Measurements from ENCODE around the gene PLXNA4. TPM values are rescaled to one million over a fixed set of nuclear protein-coding genes. Genes with fewer than 3 reads are reported as not detected.

The PLXNA4 gene
- total RNA-seq, 1 experiment from 2014 or later, result not detected

- DNase-seq (ENCODE audit: low spot score), result no peak
Measured at GRCh38 chr7:132354527-132354926, 221.7 kb downstream of the PLXNA4 start.

GRCh38 chr7:132353936-132354335, 222.3 kb downstream of the PLXNA4 start:
- DNase-seq (ENCODE audit: low spot score), result no peak

GRCh38 chr7:132352800-132353199, 223.5 kb downstream of the PLXNA4 start:
- DNase-seq (ENCODE audit: low spot score), result no peak

- no peak for DNase-seq (ENCODE audit: low spot score)
Measured at GRCh38 chr7:132351954-132352499, 224.2 kb downstream of the PLXNA4 start.

- no peak for DNase-seq (ENCODE audit: low spot score)
Measured at GRCh38 chr7:132350741-132351140, 225.5 kb downstream of the PLXNA4 start.

- DNase-seq (ENCODE audit: low spot score), result no peak
Measured at GRCh38 chr7:132349075-132349474, 227.2 kb downstream of the PLXNA4 start.

- DNase-seq (ENCODE audit: low spot score), result no peak
Measured at GRCh38 chr7:132348341-132348740, 227.9 kb downstream of the PLXNA4 start.

GRCh38 chr7:132347858-132348257, 228.4 kb downstream of the PLXNA4 start:
- DNase-seq (ENCODE audit: low spot score), result no peak

GRCh38 chr7:132347123-132347522, 229.1 kb downstream of the PLXNA4 start:
- no peak for DNase-seq (ENCODE audit: low spot score)

GRCh38 chr7:132345543-132346129, 230.6 kb downstream of the PLXNA4 start:
- DNase-seq (ENCODE audit: low spot score), result no peak

GRCh38 chr7:132345030-132345429, 231.2 kb downstream of the PLXNA4 start:
- DNase-seq (ENCODE audit: low spot score), result no peak

- no peak for DNase-seq (ENCODE audit: low spot score)
Measured at GRCh38 chr7:132343199-132343598, 233.1 kb downstream of the PLXNA4 start.

- DNase-seq (ENCODE audit: low spot score), result no peak
Measured at GRCh38 chr7:132337450-132338080, 238.7 kb downstream of the PLXNA4 start.

GRCh38 chr7:132336797-132337196, 239.5 kb downstream of the PLXNA4 start:
- DNase-seq (ENCODE audit: low spot score), result no peak

- DNase-seq (ENCODE audit: low spot score), result no peak
Measured at GRCh38 chr7:132333301-132333700, 243.0 kb downstream of the PLXNA4 start.

GRCh38 chr7:132328760-132329159, 247.5 kb downstream of the PLXNA4 start:
- DNase-seq (ENCODE audit: low spot score), result no peak

- no peak for DNase-seq (ENCODE audit: low spot score)
Measured at GRCh38 chr7:132328047-132328620, 248.1 kb downstream of the PLXNA4 start.

GRCh38 chr7:132326878-132327589, 249.2 kb downstream of the PLXNA4 start:
- no peak for DNase-seq (ENCODE audit: low spot score)

- DNase-seq (ENCODE audit: low spot score), result no peak
Measured at GRCh38 chr7:132322970-132323369, 253.3 kb downstream of the PLXNA4 start.

GRCh38 chr7:132321387-132321786, 254.9 kb downstream of the PLXNA4 start:
- DNase-seq (ENCODE audit: low spot score), result no peak

- no peak for DNase-seq (ENCODE audit: low spot score)
Measured at GRCh38 chr7:132319481-132319880, 256.8 kb downstream of the PLXNA4 start.
